ENCODE results near the gene ANO3. TPM values are rescaled to one million over a fixed set of nuclear protein-coding genes. Genes with fewer than 3 reads are reported as not detected.

ANO3 gene
- total and polyA plus RNA-seq, 2 of the 8 experiments (the other 6 are each of a cell fraction or from before 2014, with no cell fraction given): not detected

DNA sequence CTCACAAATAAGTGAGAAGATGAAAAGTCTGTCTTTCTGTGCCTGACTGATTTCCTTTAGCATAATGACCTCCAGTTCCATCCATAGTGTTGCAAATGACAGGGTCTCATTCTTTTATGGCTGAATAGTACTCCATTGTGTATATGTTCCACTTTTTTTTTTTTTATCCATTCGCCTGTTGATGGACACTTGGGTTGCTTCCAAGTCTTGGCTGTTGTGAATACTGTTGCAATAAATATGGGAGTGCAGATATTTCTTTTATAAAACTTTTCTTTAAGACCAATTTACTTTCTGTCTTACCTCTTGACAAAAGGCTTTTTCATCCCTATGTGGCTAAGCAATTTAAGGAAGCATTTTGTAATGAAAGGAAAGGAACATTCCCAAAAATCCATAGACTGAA is 135.6 kb downstream of the ANO3 start (continued):
- TF ChIP-seq, protein P1, sequence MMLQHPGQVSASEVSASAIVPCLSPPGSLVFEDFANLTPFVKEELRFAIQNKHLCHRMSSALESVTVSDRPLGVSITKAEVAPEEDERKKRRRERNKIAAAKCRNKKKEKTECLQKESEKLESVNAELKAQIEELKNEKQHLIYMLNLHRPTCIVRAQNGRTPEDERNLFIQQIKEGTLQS (IDR thresholded peaks at IDR 0.05; ENCODE audit: insufficient read depth, low read depth, low read length): no peak
- TF ChIP-seq HDAC2 (IDR thresholded peaks at IDR 0.05; ENCODE audit: borderline replicate concordance in 1 of 2, low read depth in 2 of 2, low read length in 2 of 2): no peak
